Testis (tissue), 2 donors: ENCODE measurements around the gene KLHL14.

Source experiments
- POLR2A ChIP-seq: fragments of 450-650 bp; IDR thresholded peaks from one replicate; pipeline ENCODE4 v1.6.1; 2017; ENCODE audit warnings: antibody characterized with exemption, mild to moderate bottlenecking, moderate library complexity
- TF ChIP-seq, protein P1 (sequence below), 3 experiments: fragments of 450-650 bp in 2 of 3; fragments of 200-600 bp in 1 of 3; sonication (generic) in 1 of 3; IDR thresholded peaks; one replicate each; pipeline ENCODE4 v1.5.1; 2016 to 2019; ENCODE audit warnings: antibody characterized with exemption in 3 of 3, mild to moderate bottlenecking in 2 of 3, moderate library complexity in 1 of 3

- TF ChIP-seq, protein P1, sequence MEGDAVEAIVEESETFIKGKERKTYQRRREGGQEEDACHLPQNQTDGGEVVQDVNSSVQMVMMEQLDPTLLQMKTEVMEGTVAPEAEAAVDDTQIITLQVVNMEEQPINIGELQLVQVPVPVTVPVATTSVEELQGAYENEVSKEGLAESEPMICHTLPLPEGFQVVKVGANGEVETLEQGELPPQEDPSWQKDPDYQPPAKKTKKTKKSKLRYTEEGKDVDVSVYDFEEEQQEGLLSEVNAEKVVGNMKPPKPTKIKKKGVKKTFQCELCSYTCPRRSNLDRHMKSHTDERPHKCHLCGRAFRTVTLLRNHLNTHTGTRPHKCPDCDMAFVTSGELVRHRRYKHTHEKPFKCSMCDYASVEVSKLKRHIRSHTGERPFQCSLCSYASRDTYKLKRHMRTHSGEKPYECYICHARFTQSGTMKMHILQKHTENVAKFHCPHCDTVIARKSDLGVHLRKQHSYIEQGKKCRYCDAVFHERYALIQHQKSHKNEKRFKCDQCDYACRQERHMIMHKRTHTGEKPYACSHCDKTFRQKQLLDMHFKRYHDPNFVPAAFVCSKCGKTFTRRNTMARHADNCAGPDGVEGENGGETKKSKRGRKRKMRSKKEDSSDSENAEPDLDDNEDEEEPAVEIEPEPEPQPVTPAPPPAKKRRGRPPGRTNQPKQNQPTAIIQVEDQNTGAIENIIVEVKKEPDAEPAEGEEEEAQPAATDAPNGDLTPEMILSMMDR (IDR thresholded peaks at IDR 0.05): no peak
- TF ChIP-seq POLR2A: no peak
Measured at GRCh38 chr18:32698153-32698552, 74.7 kb downstream of the KLHL14 start.
